Thyroid gland (tissue), 4 donors: ENCODE data around the gene TBX22. TPM values are rescaled to one million over a fixed set of nuclear protein-coding genes. Genes with fewer than 3 reads are reported as not detected.
A peak's percentile ranks its signal among the peaks of the same experiment; 100 is the strongest.
"Not testable (repeated sequence)": the region's sequence is repeated elsewhere in the genome, so short reads cannot be mapped to it uniquely, and the experiment has no call there.

Source experiments
- DNase-seq, 2 donors: peaks; one replicate each; pipeline ENCODE4 v3.0.0-alpha.2; 2019
- H3K27ac ChIP-seq, 3 donors: fragments of 200-600 bp; sonication (generic); 1 replicate in 2 of 3; 2 replicates in 1 of 3; pipeline ENCODE4 v1.5.1; 2016 to 2019; ENCODE audit warnings: mild to moderate bottlenecking in 1 of 3, moderate library complexity in 1 of 3
- H3K27me3 ChIP-seq: fragments of 200-600 bp; sonication (generic); one replicate; pipeline ENCODE4 v1.5.1; 2019
- H3K36me3 ChIP-seq, 2 donors: fragments of 200-600 bp; sonication (generic); one replicate each; pipeline ENCODE4 v1.5.1; 2016 to 2019
- H3K4me1 ChIP-seq, 2 donors: fragments of 200-600 bp; sonication (generic); one replicate each; pipeline ENCODE4 v1.5.1; 2017 to 2019
- H3K4me3 ChIP-seq, 3 donors: fragments of 200-600 bp; sonication (generic); replicated peaks in 1 of 3; 1 replicate in 2 of 3; 2 replicates in 1 of 3; pipeline ENCODE4 v1.5.1; 2016; ENCODE audit warnings: mild to moderate bottlenecking in 1 of 3
- H3K9me3 ChIP-seq: fragments of 200-600 bp; sonication (generic); one replicate; pipeline ENCODE4 v1.5.1; 2017
- POLR2A ChIP-seq, 2 donors: fragments of 450-650 bp; IDR thresholded peaks; one replicate each; pipeline ENCODE4 v1.6.1; 2017; ENCODE audit warnings: antibody characterized with exemption in 2 of 2, mild to moderate bottlenecking in 2 of 2, moderate library complexity in 1 of 2
- WGBS, 2 donors: methylation state at CpG; one replicate each; pipeline ENCODE4 v1.1.5; 2017; 5-methylcytosine and 5-hydroxymethylcytosine counted together
- intact Hi-C: fragments of 100-400 bp; cut with DNase I; formaldehyde crosslinking; loops from one replicate; pipeline ENCODE4 v1.15.1; 2023
- total RNA-seq, 4 donors: library from RNA; depleted of rRNA; stranded (reverse); fragments of >200 nt; gene quantifications; one replicate each; pipeline ENCODE4 v1.2.3, GENCODE V29; 2016
- TF ChIP-seq, protein P1 (sequence below), 6 experiments: fragments of 200-600 bp in 3 of 6; fragments of 450-650 bp in 3 of 6; sonication (generic) in 3 of 6; IDR thresholded peaks; one replicate each; pipeline ENCODE4 v1.5.1; 2016 to 2019; ENCODE audit warnings: antibody characterized with exemption in 6 of 6, mild to moderate bottlenecking in 2 of 6, inconsistent platforms in 1 of 6, moderate library complexity in 1 of 6

Gene TBX22
- total RNA-seq, 4 donors from 2014 or later, result 8.4 to 24.3 (median 10.8) TPM

GRCh38 chrX:80016182-80016581, 1.6 kb downstream of the TBX22 start:
- no peak for DNase-seq
- no peaks in the 10 kb centered on the region for H3K4me1 ChIP-seq
- H3K4me3 ChIP-seq, result no peak overlapping the region
- no peaks in the 10 kb centered on the region for H3K36me3 ChIP-seq
- H3K27ac ChIP-seq, result peak overlapping the region; percentile 37 to 78 (median 42)
- intact Hi-C loops, result no loop called here
- 70 to 82% methylated on average over 3 of the region's 3 CpGs for WGBS, 2 donors
- no peaks in the 10 kb centered on the region for H3K9me3 ChIP-seq
- TF ChIP-seq, protein P1, sequence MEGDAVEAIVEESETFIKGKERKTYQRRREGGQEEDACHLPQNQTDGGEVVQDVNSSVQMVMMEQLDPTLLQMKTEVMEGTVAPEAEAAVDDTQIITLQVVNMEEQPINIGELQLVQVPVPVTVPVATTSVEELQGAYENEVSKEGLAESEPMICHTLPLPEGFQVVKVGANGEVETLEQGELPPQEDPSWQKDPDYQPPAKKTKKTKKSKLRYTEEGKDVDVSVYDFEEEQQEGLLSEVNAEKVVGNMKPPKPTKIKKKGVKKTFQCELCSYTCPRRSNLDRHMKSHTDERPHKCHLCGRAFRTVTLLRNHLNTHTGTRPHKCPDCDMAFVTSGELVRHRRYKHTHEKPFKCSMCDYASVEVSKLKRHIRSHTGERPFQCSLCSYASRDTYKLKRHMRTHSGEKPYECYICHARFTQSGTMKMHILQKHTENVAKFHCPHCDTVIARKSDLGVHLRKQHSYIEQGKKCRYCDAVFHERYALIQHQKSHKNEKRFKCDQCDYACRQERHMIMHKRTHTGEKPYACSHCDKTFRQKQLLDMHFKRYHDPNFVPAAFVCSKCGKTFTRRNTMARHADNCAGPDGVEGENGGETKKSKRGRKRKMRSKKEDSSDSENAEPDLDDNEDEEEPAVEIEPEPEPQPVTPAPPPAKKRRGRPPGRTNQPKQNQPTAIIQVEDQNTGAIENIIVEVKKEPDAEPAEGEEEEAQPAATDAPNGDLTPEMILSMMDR (IDR thresholded peaks at IDR 0.05), result no peak
- TF ChIP-seq POLR2A (IDR thresholded peaks at IDR 0.05), result no peak
- no peaks in the 10 kb centered on the region for H3K27me3 ChIP-seq

GRCh38 chrX:80021621-80022020, 7.1 kb downstream of the TBX22 start:
- peak in 1 of 2 donors; percentile 40 for TF ChIP-seq POLR2A (IDR thresholded peaks at IDR 0.05)
- TF ChIP-seq, protein P1 (IDR thresholded peaks at IDR 0.05), result no peak
- intact Hi-C loops, result no loop called here
- H3K4me1 ChIP-seq, result no peaks in the 10 kb centered on the region
- peak; percentile 54 to 64 for DNase-seq
- H3K4me3 ChIP-seq, result no peak overlapping the region
- H3K27me3 ChIP-seq, result no peaks in the 10 kb centered on the region
- no peaks in the 10 kb centered on the region for H3K36me3 ChIP-seq
- H3K9me3 ChIP-seq, result no peaks in the 10 kb centered on the region
- WGBS, 2 donors, result 0 to 2% methylated on average over 4 of the region's 4 CpGs
- no peak overlapping the region for H3K27ac ChIP-seq

DNA sequence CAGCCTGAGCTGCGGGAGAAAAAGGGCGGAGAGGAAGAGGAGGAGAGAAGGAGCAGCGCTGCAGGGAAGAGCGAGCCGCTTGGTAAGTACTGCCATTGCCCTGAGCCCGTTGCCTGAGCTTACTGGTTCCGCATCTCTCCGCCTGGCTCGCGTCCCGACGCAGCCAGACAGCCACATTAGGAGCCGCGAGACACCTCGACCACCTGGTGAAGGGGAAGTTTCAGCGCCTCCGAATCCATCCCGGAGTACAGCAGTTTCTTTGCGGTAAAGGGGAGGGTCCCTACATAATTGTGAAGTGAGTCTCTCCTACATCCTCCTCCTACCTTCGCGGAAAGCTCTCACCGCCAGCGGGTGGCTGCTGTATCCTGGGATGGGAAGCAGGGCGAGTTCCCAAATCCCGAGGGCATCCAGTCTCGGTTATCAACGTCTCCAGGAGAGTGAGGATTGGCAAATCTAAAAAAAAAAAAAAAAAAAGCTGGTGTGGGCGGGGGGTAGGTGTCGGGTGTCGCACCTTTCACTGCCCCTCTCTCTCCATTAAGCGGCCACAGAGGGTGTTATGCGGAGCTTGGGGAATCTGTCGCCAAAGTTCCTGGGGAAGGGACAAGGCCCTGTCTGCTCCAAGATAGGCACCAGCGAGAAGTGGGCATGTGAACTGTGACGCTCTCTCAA, 7.9 kb downstream of the TBX22 start:
- no peaks in the 10 kb centered on the region for H3K27me3 ChIP-seq
- no peaks in the 10 kb centered on the region for H3K9me3 ChIP-seq
- TF ChIP-seq, protein P1 (IDR thresholded peaks at IDR 0.05), result no peak
- peak in 1 of 2 donors; percentile 21 for TF ChIP-seq POLR2A (IDR thresholded peaks at IDR 0.05)
- intact Hi-C loops, result no loop called here
- H3K36me3 ChIP-seq, result no peaks in the 10 kb centered on the region
- peak; percentile 24 to 30 for DNase-seq
- WGBS, 2 donors, result 3% methylated on average over 21 to 25 of the region's 35 CpGs
- no peak overlapping the region for H3K27ac ChIP-seq
- H3K4me3 ChIP-seq, result peak overlapping the region in 1 of 3 donors; percentile 1
- no peaks in the 10 kb centered on the region for H3K4me1 ChIP-seq

GRCh38 chrX:80026116-80026515, 11.6 kb downstream of the TBX22 start:
- intact Hi-C loops, result no loop called here
- Histone ChIP-seq H3K27me3 (no peaks in the 10 kb centered on the region), H3K9me3 (no peaks in the 10 kb centered on the region), H3K27ac (no peak overlapping the region), H3K4me3 (no peak overlapping the region), H3K36me3 (no peaks in the 10 kb centered on the region), H3K4me1 (no peaks in the 10 kb centered on the region)
- DNase-seq, result no peak
- 100% methylated on average over 1 to 2 of the region's 3 CpGs for WGBS, 2 donors
- TF ChIP-seq, protein P1 (IDR thresholded peaks at IDR 0.05), result no peak
- no peak for TF ChIP-seq POLR2A (IDR thresholded peaks at IDR 0.05)

GRCh38 chrX:80066156-80066555, 51.6 kb downstream of the TBX22 start:
- H3K36me3 ChIP-seq, H3K4me1 ChIP-seq, intact Hi-C loops, H3K27me3 ChIP-seq, H3K9me3 ChIP-seq, H3K27ac ChIP-seq, H3K4me3 ChIP-seq, DNase-seq: not testable (repeated sequence)
- WGBS, 2 donors, result 60 to 90% methylated on average over 1 to 4 of the region's 6 CpGs

DNA sequence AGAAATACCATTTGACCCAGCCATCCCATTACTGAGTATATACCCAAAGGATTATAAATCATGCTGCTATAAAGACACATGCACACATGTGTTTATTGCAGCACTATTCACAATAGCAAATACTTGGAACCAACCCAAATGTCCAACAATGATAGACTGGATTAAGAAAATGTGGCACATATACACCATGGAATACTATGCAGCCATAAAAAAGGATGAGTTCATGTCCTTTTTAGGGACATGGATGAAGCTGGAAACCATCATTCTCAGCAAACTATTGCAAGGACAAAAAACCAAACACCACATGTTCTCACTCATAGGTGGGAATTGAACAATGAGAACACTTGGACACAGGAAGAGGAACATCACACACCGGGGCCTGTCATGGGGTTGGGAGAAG, 61.1 kb downstream of the TBX22 start:
- H3K9me3 ChIP-seq, intact Hi-C loops, DNase-seq, H3K36me3 ChIP-seq, H3K27ac ChIP-seq, H3K27me3 ChIP-seq, H3K4me1 ChIP-seq, H3K4me3 ChIP-seq: not testable (repeated sequence)
- 92 to 100% methylated on average over 1 of the region's 1 CpG for WGBS, 2 donors
